Measurements from ENCODE around the gene CLPTM1.

DNA sequence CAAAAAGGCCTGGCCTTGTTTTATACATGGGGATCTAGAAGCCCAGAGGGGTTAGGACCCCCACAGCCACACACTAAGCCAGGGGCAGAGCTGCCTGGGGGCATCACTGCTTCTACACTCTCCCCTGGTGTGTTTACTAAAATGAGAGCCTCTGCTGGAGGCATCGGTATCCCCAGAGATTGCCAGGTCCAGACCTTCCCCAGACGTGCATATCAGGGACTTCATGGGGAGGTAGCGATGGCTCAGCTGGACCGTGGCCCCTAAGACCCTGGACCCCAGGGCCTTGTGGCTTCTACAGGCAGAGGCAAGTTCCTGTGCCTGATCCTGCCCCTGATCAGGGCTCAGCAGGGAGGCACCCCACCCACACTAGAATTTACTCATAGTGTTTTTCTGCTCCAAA is 13.5 kb downstream of the CLPTM1 start:
- TF ChIP-seq EZH2 (IDR thresholded peaks at IDR 0.05; ENCODE audit: insufficient read depth, low read length): no peak
- no peak for TF ChIP-seq CTCF (IDR thresholded peaks at IDR 0.05; ENCODE audit: insufficient read depth, low read depth, low read length)
